NOMO-1 (cell line): Measurements from ENCODE around the gene GNA14.

Experiments used
- DNase-seq, 2 experiments: peaks; one replicate each; lab custom pipeline; 2025; ENCODE audit not compliant: unreplicated experiment in 2 of 2; lab: John Stamatoyannopoulos, UW

The GNA14 gene

GRCh38 chr9:77543131-77543822 is 104.8 kb downstream of the GNA14 start:
- no peak for DNase-seq

GRCh38 chr9:77541600-77541999 is 106.5 kb downstream of the GNA14 start:
- no peak for DNase-seq

GRCh38 chr9:77541055-77541454 is 107.1 kb downstream of the GNA14 start:
- no peak for DNase-seq

- no peak for DNase-seq
Observed at GRCh38 chr9:77534376-77535057, 113.6 kb downstream of the GNA14 start.

GRCh38 chr9:77533671-77534070 is 114.5 kb downstream of the GNA14 start:
- DNase-seq: no peak

GRCh38 chr9:77532607-77533006 is 115.5 kb downstream of the GNA14 start:
- no peak for DNase-seq

GRCh38 chr9:77531400-77531799 is 116.7 kb downstream of the GNA14 start:
- DNase-seq: no peak

- no peak for DNase-seq
Observed at GRCh38 chr9:77523891-77524290, 124.2 kb downstream of the GNA14 start.

GRCh38 chr9:77521091-77521490 is 127.0 kb downstream of the GNA14 start:
- DNase-seq: no peak

GRCh38 chr9:77518688-77519087 is 129.4 kb downstream of the GNA14 start:
- no peak for DNase-seq

GRCh38 chr9:77516781-77517180 is 131.3 kb downstream of the GNA14 start:
- no peak for DNase-seq

- DNase-seq: no peak
Observed at GRCh38 chr9:77514886-77515711, 133.0 kb downstream of the GNA14 start.

- no peak for DNase-seq
Observed at GRCh38 chr9:77513457-77513856, 134.7 kb downstream of the GNA14 start.

GRCh38 chr9:77512876-77513275 is 135.2 kb downstream of the GNA14 start:
- DNase-seq: no peak

GRCh38 chr9:77511525-77511924 is 136.6 kb downstream of the GNA14 start:
- no peak for DNase-seq

- DNase-seq: no peak
Observed at GRCh38 chr9:77510666-77511065, 137.5 kb downstream of the GNA14 start.

- no peak for DNase-seq
Observed at GRCh38 chr9:77508396-77508795, 139.7 kb downstream of the GNA14 start.

GRCh38 chr9:77507212-77507961 is 140.7 kb downstream of the GNA14 start:
- no peak for DNase-seq

GRCh38 chr9:77505232-77505631 is 142.9 kb downstream of the GNA14 start:
- DNase-seq: no peak

GRCh38 chr9:77502568-77502967 is 145.6 kb downstream of the GNA14 start:
- DNase-seq: no peak

- no peak for DNase-seq
Observed at GRCh38 chr9:77498891-77499290, 149.2 kb downstream of the GNA14 start.
